ENCODE results near the gene PRG2. TPM values are rescaled to one million over a fixed set of nuclear protein-coding genes. Genes with fewer than 3 reads are reported as not detected.

PRG2 gene
- total and polyA plus RNA-seq, 10 donors, result 1.4 to 10.5 (median 3.7) TPM; not detected in 1

DNA sequence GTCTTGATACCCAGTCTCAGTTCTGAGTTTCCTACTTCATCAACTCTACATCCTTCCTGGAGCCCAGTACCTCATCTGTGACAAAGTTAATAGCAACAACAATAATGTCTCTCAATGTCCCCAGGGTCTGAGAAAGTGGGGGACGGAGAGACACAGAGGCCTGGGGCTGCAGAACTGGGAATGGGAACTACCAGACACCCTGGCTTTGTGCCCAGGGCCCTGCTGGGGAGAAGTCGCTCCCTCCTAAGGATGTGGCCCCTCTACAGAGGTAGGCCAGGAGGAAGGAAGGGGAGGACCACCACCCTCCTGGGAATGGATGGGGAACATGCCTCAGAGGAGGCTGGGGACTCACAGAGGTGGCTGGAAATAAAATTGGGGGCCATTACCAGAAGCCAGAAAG, 15.0 kb downstream of the PRG2 start:
- Histone ChIP-seq H3K27ac (no peak overlapping the region), H3K36me3 (no peaks in the 10 kb centered on the region), H3K4me1 (no peaks in the 10 kb centered on the region), H3K4me3 (no peak overlapping the region), H3K9me3 (no peaks in the 10 kb centered on the region), H3K27me3 (replicated peaks in 1 of 7) (peaks cover 0 to 21% (median 0%) of the 10 kb centered on the region in 7 donors)
- TF ChIP-seq POLR2AphosphoS5 (IDR thresholded peaks at IDR 0.05) (no peak), POLR2A (IDR thresholded peaks at IDR 0.05) (no peak)
- TF ChIP-seq, protein P1, sequence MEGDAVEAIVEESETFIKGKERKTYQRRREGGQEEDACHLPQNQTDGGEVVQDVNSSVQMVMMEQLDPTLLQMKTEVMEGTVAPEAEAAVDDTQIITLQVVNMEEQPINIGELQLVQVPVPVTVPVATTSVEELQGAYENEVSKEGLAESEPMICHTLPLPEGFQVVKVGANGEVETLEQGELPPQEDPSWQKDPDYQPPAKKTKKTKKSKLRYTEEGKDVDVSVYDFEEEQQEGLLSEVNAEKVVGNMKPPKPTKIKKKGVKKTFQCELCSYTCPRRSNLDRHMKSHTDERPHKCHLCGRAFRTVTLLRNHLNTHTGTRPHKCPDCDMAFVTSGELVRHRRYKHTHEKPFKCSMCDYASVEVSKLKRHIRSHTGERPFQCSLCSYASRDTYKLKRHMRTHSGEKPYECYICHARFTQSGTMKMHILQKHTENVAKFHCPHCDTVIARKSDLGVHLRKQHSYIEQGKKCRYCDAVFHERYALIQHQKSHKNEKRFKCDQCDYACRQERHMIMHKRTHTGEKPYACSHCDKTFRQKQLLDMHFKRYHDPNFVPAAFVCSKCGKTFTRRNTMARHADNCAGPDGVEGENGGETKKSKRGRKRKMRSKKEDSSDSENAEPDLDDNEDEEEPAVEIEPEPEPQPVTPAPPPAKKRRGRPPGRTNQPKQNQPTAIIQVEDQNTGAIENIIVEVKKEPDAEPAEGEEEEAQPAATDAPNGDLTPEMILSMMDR (IDR thresholded peaks at IDR 0.05 in 8 of 11, conservative IDR thresholded peaks at IDR 0.05 in 3 of 11), result no peak
- intact Hi-C loops (cut with DNase I; ENCODE audit: low total_unique reads), result no loop called here
- no peak for DNase-seq
- WGBS, 5 donors, result 27 to 47% (median 42%) methylated on average over 2 of the region's 2 CpGs

DNA sequence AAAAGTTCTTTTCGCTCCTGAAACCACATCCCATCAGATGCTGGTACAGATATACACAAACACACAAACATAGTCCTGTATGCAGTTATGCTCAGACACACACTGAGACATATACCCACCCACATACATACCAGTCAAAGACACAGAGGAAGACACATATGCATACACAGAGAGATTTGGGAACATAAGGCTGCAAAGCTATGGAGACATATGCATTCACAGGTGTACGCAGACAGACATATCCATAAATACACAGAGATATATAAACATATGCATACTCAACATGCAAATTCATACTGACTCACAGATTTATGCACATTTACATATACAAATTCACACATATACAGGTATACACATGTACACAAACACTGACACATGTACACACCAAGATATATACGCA, 15.5 kb downstream of the PRG2 start:
- 91 to 96% (median 93%) methylated on average over 3 of the region's 3 CpGs for WGBS, 5 donors

DNA sequence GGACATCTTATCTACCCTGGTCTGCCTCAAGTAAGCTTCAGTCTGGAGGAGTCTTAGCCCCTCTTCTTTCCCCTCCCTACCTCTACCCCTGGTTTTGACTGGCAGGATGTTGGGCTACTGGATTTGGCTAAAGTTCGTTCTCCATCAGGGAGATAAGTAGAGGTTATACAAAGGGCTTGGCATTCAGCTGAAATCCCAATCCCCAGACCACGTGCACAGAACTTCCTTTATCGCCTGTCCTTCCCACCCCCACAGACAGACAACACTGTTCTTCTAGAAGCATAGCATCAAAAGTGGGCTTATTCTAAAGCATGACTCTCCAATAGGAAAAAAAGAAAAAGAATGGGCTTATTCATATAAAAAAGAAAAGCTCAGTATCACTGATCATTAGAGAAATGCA, 17.3 kb downstream of the PRG2 start:
- 55 to 71% (median 63%) methylated on average over 3 of the region's 3 CpGs for WGBS, 5 donors
- Histone ChIP-seq H3K4me3 (no peak overlapping the region), H3K27ac (no peak overlapping the region), H3K27me3 (replicated peaks in 1 of 7) (peaks cover 0 to 13% (median 0%) of the 10 kb centered on the region in 7 donors), H3K4me1 (peaks cover 0 to 11% (median 0%) of the 10 kb centered on the region in 6 donors), H3K9me3 (no peaks in the 10 kb centered on the region), H3K36me3 (no peaks in the 10 kb centered on the region)
- TF ChIP-seq POLR2AphosphoS5 (IDR thresholded peaks at IDR 0.05), result no peak
- TF ChIP-seq POLR2A (IDR thresholded peaks at IDR 0.05), result no peak
- TF ChIP-seq, protein P1 (IDR thresholded peaks at IDR 0.05 in 8 of 11, conservative IDR thresholded peaks at IDR 0.05 in 3 of 11), result no peak
- no peak for DNase-seq
- intact Hi-C loops (cut with DNase I; ENCODE audit: low total_unique reads), result no loop called here

More for the DNA sequence above, 15.5 kb downstream of the PRG2 start:
- Histone ChIP-seq H3K36me3 (no peaks in the 10 kb centered on the region), H3K27me3 (replicated peaks in 1 of 7) (peaks cover 0 to 20% (median 0%) of the 10 kb centered on the region in 7 donors), H3K27ac (no peak overlapping the region), H3K4me3 (no peak overlapping the region), H3K9me3 (no peaks in the 10 kb centered on the region), H3K4me1 (no peaks in the 10 kb centered on the region)
- no peak for DNase-seq
- intact Hi-C loops (cut with DNase I; ENCODE audit: low total_unique reads), result no loop called here
- TF ChIP-seq POLR2AphosphoS5 (IDR thresholded peaks at IDR 0.05), result no peak
- TF ChIP-seq, protein P1 (IDR thresholded peaks at IDR 0.05 in 8 of 11, conservative IDR thresholded peaks at IDR 0.05 in 3 of 11), result no peak
- no peak for TF ChIP-seq POLR2A (IDR thresholded peaks at IDR 0.05)

DNA sequence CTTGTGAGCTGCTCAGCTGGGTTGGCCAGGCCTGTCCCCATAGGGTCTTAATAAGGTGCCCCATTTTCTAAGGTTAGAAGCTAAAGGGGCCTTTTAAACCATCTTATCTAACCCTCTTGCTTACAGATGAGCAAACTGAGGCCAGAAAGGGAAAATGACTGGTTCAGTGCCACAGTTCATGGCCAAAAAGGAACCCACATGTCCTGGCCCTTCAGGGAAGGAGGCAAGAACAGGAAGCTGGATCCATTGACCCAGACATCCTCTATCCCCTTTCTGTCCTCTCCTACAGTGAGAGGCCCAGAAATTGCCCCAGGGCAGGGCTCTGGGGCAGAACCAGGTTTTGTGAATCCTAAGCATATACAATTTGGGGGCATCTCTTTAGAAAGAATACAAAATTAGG, 19.5 kb downstream of the PRG2 start:
- Histone ChIP-seq H3K27ac (no peak overlapping the region), H3K27me3 (replicated peaks in 1 of 7) (no peaks in the 10 kb centered on the region), H3K9me3 (no peaks in the 10 kb centered on the region), H3K36me3 (no peaks in the 10 kb centered on the region), H3K4me1 (peaks cover 0 to 11% (median 0%) of the 10 kb centered on the region in 6 donors), H3K4me3 (no peak overlapping the region)
- intact Hi-C loops (cut with DNase I; ENCODE audit: low total_unique reads), result no loop called here
- TF ChIP-seq, protein P1 (IDR thresholded peaks at IDR 0.05 in 8 of 11, conservative IDR thresholded peaks at IDR 0.05 in 3 of 11), result no peak
- TF ChIP-seq POLR2AphosphoS5 (IDR thresholded peaks at IDR 0.05) (no peak), POLR2A (IDR thresholded peaks at IDR 0.05) (no peak)
- DNase-seq, result no peak

All from spleen (tissue), 11 donors.